ENCODE data around the gene GHRH. TPM values are rescaled to one million over a fixed set of nuclear protein-coding genes. Genes with fewer than 3 reads are reported as not detected.
A peak's percentile ranks its signal among the peaks of the same experiment; 100 is the strongest.

GHRH gene
- total and polyA plus RNA-seq, 8 donors, result 0.80 TPM; not detected in 7

DNA sequence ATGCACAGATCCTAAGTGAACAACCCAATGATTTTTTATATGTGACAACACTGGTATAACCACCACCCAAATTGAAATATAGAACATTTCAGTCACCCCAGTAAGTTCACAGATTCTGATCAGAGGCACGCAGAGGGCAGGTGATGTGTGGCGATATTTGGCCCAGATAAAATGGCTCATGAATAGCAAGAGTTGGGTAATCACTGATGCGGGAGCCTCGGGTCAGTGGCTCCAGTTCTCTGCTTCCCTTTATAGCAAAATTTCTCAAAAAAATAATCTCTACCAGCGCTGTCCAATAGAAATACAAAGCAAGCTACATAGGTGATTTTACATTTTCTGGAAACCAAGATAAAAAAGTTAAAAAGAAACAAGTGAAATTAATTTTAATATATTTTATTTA, 14.9 kb downstream of the GHRH start:
- no peak for DNase-seq
- no peaks in the 10 kb centered on the region for H3K27me3 ChIP-seq
- no peak overlapping the region for H3K4me3 ChIP-seq
- intact Hi-C loops (cut with DNase I), result no loop called here
- H3K4me1 ChIP-seq, result no peaks in the 10 kb centered on the region
- H3K9me3 ChIP-seq, result no peaks in the 10 kb centered on the region
- peaks cover 0 to 20% (median 5%) of the 10 kb centered on the region in 3 donors for H3K36me3 ChIP-seq
- FAIRE-seq, result no peak
- H3K27ac ChIP-seq, result no peak overlapping the region
- TF ChIP-seq CTCF (IDR thresholded peaks at IDR 0.05), result no peak
- no peak for ATAC-seq
- 95 to 96% methylated on average over 5 of the region's 5 CpGs for WGBS, 2 donors

DNA sequence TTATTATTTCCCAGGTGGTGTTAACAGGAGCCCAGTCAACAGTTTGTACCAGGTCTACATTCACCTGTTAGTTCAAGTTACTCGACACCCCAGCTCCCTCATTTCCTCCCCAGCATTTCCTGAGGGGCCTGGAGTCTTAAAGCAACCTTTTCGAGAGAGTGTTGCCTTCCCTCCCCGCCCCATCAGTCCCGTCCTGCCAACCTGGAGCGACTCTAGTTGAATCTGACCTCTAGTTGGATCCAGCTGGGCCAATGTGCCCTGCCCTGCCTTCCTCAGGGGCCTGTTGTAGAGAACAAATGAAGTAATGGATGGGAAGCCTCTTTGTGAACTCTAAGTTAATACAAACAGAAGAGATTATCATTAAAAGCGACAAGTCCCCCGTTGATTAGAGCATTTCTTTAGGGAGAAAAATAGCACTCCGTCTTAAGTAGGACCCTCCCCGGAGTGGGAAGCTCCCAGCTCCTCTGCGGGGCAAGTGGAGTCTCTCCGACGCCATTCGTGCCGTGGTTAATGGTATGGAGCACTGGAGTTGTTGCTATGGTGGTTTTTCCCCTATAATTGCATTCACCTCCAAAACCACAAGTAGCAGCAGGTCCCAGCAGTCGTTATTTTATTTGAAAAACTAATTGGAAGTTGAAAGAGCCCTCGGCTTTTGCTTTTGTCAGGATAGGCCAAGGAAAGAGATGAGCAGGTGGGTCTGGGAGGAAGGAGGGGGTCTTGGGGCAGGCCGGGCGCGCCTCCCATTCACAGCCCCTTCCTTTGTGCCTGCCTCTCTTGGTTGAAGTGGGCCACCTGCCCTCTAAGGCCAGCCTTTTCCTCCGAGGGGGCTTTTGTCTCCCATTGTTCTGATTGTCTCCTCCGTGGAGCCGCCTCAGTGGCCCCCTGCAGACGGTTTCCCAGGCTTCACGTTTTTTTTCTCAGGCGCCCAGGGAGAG, 16.1 kb downstream of the GHRH start:
- no peak for DNase-seq
- 84 to 88% methylated on average over 25 of the region's 25 CpGs for WGBS, 2 donors
- H3K4me1 ChIP-seq, result no peaks in the 10 kb centered on the region

GRCh38 chr20:37244572-37244957, 17.0 kb downstream of the GHRH start:
- Histone ChIP-seq H3K27ac (no peak overlapping the region), H3K4me3 (no peak overlapping the region), H3K4me1 (no peaks in the 10 kb centered on the region), H3K36me3 (peaks cover 0 to 42% (median 5%) of the 10 kb centered on the region in 3 donors), H3K9me3 (no peaks in the 10 kb centered on the region), H3K27me3 (no peaks in the 10 kb centered on the region)
- DNase-seq (no peak), FAIRE-seq (no peak), ATAC-seq (no peak)
- TF ChIP-seq CTCF (IDR thresholded peaks at IDR 0.05), result no peak
- 86 to 89% methylated on average over 5 of the region's 5 CpGs for WGBS, 2 donors
- intact Hi-C loops (cut with DNase I), result no loop called here

More for the DNA sequence above, 16.1 kb downstream of the GHRH start:
- intact Hi-C loops (cut with DNase I), result no loop called here
- no peak overlapping the region for H3K27ac ChIP-seq
- H3K27me3 ChIP-seq, result no peaks in the 10 kb centered on the region
- FAIRE-seq, result no peak
- no peak for ATAC-seq
- no peaks in the 10 kb centered on the region for H3K9me3 ChIP-seq
- TF ChIP-seq CTCF (IDR thresholded peaks at IDR 0.05), result no peak
- peaks cover 0 to 33% (median 5%) of the 10 kb centered on the region in 3 donors for H3K36me3 ChIP-seq
- H3K4me3 ChIP-seq, result no peak overlapping the region

DNA sequence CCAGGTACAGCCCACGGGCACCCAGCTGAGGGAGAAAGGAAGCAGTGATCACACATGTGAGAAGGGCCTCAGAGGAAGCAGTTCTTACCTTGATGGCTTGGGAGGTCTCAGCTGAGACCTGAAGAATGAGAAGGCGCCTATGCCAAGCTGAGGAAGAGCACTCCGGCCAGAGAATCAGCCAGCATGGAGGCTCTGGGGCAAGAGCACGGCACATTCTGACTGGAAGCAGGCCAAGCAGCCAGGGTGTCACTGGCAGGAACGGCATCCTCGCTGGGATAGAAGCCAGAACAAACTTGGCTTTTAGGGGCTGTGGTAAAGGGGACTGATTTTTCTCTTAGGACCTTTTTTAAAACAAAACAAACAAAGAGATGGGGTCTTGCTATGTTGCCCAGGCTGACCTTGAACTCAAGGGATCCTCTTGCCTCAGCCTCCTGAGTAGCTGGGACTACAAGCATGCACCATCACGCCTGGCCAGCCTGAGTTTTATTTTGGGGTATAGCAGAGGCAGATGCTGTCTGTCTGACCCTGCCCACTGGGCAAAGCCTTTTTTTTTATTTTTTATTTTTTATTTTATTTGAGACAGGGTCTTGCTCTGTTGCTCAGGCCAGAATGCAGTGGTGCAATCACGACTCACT, 17.6 kb downstream of the GHRH start:
- Histone ChIP-seq H3K4me1 (no peaks in the 10 kb centered on the region), H3K27me3 (no peaks in the 10 kb centered on the region), H3K4me3 (no peak overlapping the region), H3K9me3 (no peaks in the 10 kb centered on the region), H3K27ac (no peak overlapping the region), H3K36me3 (peaks cover 0 to 47% (median 5%) of the 10 kb centered on the region in 3 donors)
- intact Hi-C loops (cut with DNase I), result no loop called here
- peak in 2 of 6 donors; percentile 23 to 46 for DNase-seq
- no peak for FAIRE-seq
- no peak for TF ChIP-seq CTCF (IDR thresholded peaks at IDR 0.05)
- peak in 2 of 4 donors; percentile 27 to 40 for ATAC-seq
- WGBS, 2 donors, result 66 to 70% methylated on average over 8 of the region's 8 CpGs

Data from pancreas (tissue), 10 donors.